ENCODE results near the gene CCDC91.
"Not testable (repeated sequence)": the region's sequence is repeated elsewhere in the genome, so short reads cannot be mapped to it uniquely, and the experiment has no call there.

Gene CCDC91

DNA sequence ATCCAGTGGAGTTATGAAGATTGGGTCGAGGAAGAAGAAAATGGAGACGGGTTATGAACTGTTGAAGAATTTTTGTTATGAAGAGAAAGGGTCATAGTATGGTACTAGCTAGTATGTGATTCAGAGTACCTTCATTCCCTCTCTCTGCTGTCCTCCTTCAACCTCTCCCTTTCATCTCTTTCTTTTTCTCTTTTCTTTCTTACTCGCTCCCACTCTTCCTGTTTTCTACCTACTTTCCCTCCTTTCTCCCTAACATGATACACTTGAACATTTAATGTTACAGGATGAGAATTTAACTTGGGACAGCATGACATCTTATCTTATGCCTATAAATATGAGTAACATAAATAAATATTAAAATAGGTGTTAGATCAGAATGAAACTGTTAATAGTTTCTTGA, 112.9 kb downstream of the CCDC91 start:
- DNase-seq = no peak

DNA sequence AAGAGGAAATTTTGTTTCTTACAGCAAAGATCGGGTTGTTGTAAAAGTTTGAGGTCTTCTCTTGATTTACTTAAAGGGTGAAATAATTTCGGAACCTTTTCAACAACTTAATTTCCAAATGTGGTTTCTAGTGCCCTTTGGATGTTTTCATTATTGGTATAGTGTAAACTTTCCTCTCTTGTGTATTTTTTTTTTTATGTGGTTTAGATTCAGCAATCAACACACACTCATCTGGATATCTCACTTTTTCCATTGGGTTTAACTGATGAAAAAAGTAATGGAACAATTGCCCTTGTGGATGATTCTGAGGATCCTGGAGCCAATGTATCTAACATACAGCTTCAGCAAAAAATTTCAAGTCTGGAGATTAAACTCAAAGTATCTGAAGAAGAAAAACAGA, 116.3 kb downstream of the CCDC91 start:
- DNase-seq = no peak

DNA sequence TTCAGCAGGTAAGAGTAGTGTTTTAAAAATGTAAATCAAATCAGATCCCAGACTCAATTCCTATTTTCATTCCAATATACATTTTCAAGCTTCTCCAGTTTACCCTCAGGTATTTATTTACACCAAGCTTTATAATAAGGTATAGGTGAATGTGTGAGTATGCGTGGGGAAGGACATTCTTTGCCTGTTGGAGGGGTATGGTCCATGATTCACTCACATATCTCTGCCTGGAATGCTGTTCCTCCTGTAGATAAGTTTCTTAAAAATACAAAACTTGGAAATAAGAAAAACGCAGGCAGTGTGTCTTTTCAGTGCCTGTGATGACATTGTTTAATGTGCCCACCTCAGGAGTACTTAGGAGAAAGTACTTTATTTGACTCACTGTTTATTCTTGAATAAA, 118.6 kb downstream of the CCDC91 start:
- no peak for DNase-seq

DNA sequence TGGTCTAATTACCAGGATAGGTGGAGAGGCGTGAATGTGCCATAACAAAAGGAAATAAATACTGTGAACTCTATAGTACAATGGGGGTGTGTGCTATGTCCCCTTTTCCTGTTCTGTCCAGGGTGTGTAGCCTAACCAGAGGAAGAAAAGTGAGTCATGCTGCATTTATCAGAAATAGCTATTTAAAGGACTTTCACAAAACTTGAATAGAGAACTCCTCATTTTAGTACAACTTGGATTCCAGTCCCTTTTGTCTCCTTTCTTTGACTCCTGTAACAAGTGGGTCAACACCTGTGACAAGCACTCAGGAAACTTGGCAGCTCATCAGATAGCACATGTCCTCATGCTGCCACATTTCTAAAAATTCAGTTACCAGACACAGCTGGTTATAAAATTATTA, 123.4 kb downstream of the CCDC91 start:
- DNase-seq = no peak

DNA sequence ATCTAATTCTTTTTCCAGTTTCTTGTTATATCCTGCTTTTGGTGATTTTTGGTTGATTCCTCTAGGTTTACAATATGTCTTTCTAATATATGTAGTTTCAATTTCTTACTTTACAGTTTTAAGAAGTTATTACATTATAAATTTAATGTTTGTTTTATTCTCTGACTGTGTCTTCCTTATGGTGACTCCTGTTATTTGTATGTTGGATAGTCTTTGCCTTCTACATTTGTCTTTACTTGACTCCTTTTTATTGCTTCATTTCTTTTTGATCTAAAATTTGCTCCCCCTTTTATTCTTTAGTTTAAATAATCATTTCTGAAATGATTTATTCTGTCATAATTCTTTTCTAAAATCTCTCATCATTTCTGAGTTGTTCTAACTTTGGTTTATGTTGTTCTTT, 125.8 kb downstream of the CCDC91 start:
- no peak for DNase-seq

DNA sequence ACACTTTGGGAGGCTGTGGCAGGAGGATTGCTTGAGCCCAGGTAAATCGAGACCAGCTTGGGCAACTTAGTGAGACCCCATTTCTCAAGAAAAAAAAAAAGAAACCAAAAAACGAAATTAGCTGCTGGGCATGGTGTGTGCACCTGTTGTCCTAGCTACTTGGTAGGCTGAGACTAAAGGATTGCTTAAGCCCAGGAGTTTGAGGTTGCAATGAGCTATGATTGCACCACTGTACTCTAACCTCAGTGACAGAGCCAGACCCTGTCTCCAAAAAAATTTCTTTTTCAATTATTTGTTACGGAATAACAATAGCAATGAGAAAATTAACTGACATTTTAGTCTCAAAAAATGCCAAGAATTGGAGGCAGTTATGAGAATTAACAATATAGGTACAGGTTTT, 128.0 kb downstream of the CCDC91 start:
- no peak for DNase-seq

DNA sequence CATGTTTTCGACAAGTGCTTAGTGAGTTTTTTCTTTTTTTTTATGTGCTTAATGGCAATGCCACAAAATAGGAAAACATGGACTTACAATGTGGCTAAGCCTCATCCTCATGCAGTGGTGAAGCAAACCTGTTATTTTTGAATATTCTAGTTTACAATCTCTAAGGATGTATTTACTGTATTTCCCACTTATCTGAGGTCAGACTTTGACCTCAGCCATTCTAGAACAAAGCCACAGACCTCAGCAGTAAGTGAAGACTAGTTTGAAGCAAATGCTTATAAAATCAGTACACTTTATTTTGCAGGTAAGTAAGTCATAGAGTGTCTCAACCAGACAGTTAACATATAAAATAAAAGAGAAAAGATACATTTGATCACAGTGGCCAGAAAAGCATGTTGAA, 130.1 kb downstream of the CCDC91 start:
- no peak for DNase-seq

DNA sequence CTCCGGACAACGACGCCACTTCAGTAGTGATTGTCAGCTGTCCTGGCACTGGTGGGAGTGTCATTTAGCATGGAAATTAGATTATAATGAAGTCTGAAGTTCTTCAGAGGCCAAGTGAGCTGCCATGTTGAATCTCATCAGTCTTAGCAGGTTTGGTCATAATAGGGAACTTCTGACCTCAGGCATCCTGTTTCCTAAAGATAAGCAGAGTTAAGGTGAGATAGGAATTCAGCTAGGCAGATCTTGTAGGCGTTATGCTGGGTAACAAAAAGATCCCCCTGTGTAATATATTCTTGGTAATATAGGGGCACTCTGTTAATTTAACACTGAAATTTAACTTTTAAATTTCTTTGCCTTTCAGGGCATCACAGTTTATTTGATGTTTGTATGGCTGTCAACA, 137.5 kb downstream of the CCDC91 start:
- no peak for DNase-seq

DNA sequence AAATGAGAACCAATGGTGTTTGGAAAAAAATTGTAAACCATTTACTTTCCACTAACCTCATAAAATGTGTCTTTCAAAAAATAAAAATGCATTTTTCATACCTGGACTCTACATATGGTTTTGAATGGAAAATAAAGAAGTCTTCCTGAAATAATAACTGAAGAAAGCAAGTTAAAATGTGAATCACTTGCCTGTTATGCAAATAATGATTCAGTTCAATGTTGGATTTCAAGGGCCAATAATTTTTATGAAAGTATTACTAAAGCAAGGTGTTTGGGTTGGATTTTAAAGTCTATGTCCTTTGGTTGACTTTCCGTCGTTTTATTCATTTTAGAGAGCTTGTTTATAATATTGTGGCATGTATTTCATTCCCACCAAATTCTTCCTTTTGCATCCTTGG, 138.7 kb downstream of the CCDC91 start:
- DNase-seq = no peak

DNA sequence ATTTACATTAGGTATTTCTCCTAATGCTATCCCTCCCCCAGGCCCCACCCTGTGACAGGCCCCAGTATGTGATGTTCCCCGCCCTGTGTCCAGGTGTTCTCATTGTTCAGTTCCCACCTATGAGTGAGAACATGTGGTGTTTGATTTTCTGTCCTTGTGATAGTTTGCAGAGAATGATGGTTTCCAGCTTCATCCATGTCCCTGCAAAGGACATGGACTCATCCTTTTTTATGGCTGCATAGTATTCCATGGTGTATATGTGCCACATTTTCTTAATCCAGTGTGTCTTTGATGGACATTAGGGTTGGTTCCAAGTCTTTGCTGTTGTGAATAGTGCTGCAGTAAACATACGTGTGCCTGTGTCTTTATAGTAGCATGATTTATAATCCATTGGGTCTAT, 139.5 kb downstream of the CCDC91 start:
- DNase-seq = not testable (repeated sequence)

DNA sequence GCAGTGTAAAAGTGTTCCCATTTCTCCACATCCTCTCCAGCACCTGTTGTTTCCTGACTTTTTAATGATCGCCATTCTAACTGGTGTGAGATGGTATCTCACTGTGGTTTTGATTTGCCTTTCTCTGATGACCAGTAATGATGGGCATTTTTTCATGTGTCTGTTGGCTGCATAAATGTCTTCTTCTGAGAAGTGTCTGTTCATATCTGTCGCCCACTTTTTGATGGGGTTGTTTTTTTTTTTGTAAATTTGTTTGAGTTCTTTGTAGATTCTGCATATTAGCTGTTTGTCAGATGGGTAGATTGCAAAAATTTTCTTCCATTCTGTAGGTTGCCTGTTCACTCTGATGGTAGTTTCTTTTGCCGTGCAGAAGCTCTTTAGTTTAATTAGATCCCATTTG, 140.0 kb downstream of the CCDC91 start:
- DNase-seq = not testable (repeated sequence)

DNA sequence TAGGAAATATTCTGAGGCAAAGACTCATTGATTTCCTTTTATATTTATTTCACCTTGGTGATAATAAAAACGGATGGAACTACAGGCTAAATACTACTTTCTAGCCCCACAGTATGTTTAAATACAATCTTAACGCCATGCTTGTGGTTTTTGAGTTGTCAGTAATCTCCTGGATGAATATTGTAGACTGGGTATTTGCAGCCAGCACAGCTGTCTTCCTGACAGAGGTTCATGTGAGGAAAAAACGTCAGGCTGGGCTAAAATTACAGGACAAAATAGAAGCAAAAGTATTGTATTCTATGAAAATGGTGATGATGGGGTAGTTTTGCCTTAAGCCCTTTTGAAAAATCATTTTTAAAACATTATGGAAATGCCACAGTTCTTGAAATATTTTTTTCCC, 140.9 kb downstream of the CCDC91 start:
- DNase-seq = no peak

DNA sequence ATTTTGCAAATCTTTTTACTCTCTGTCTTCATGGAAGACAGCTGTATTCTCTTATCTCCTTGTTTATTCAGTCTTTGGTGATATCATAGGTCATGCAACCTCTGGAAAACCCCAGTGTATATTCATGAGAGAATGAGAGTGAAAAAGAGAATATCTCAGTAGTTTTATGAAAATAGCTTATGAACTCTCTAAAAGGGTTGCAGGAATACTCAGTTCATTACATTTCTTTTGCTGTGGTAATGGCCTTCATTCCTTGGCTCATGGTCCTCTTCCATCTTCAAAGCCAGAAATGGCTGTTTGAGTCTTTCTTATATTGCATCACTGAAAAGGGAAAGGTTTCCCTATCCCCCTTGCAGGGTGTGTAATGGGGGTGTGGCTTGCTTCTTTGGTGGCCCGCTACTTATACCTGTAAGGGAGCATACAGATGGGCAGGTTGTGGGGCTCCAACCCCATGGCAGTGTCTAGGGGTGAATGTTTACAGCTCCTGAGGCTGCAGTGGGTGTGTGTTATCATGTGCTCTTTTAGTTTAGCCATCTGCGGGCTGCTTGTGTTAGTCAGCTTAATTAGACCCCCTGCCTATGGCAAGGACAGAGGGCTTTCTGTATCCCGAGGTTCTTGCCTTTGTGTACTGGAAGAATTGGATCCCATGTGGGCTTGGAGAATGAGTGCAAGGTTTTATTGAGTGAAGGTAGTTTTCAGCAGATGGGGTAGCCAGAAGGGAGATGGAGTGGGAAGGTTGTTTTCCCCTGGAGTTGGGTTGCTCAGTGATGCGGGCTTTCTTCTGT, 150.2 kb downstream of the CCDC91 start:
- DNase-seq = no peak

DNA sequence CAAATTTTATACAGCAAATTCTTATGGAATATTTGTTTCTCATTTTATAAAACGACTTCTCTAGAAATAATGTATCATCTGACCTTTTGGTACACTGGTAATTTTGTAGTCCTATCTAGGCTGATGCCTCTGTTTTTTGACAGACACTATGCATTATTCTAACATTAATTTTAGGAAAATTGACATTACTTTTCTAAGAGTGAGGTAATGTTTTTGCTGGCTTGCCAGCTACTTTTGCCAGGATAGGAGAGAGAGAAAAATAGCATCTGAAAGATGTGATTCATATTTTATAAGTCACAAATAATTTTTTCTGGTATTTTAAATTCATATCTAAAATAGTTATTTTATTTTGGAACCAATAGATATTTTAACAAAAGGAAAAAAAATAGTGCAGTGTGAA, 153.5 kb downstream of the CCDC91 start:
- DNase-seq = no peak

DNA sequence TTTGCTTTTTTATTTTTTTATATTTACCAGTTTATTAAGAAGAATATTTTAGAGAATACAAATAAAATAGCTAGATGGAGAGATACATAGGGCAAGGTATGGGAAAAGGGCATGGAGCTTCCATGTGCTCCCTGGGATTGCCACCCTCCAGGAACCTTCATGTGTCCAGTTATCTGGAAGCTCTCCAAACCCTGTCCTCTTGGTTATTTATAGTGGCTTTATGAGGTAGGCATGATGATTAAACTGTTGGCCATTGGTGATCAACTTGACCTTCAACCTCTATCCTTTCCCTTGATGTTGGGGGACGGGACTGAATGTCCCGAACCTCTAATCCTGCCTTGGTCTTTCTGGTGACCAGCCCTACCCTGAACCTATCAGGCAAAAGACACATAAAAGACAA, 156.3 kb downstream of the CCDC91 start:
- DNase-seq = no peak

DNA sequence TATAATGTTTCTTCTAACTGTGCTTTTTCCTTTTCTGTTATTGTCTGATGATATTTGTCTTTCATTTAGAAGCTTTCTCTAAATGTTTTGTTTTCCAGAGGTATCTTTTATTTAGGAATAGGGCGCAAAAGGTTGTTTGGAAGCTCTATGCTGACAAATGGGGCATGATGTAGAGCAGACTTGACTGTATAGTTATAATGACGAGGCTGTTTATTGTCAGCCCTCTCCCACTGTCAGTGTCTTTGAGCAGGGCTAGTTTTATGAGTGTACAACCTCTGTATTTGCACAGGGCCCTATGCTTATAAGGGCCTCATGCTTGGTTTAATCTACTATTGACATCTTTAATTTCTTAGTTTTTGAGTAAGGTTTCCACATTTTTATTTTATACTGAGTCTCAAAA, 158.9 kb downstream of the CCDC91 start:
- no peak for DNase-seq

DNA sequence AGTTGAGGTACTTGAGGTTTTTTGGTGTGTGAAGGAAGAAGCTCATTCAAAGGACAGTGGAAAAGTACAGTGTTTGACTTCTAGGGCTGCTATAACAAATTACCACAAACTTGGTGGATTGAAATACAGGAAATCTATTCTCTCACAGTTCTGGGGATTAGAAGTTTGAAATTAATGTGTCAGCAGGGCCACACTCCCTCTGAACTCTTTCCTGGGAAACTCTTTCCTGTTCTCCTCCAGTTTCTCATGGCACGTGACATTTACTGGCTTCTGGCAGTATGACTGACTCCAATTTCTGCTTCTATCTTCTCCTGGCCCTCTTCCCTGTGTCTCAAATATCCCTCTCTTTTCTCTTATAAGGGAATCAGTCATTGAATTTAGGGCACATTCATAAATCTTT, 160.2 kb downstream of the CCDC91 start:
- no peak for DNase-seq

DNA sequence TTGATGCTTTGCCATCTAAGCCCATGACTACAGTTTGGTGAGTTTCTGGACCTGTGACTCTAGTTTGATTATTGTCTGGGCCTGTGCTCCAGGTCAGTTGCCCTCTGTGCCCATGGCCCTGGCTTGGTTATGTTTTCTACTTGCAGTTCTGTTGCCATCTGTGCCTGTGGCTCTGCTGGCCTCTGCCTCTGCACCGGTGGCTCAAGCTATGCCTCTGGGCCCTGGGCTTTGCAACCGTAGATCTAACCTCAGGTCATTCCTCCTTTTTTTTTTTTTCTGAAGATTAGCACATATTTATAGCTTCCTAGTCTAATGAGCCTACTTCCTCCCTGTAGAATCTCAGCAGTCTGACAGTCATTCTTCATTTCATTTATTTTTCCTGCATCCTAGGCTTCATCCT, 161.2 kb downstream of the CCDC91 start:
- DNase-seq = no peak

DNA sequence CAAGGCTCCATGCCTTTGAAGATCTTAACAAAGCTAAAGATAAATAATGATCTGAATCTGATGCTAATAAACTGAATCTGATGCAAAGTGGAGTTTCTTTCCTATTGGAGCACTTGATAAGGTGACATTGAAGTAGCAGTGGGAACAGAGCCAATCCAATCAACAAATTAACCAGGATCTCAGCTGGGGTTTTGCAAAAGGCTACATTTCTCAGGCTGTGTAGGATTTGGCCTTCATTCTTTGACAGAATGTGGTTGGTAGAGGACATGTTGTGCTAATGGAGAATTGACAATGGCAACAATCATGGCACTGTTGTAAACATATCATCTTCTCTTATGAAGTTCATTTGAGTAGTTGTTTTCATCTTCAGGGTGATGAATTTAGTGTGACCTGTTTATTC, 164.9 kb downstream of the CCDC91 start:
- no peak for DNase-seq

DNA sequence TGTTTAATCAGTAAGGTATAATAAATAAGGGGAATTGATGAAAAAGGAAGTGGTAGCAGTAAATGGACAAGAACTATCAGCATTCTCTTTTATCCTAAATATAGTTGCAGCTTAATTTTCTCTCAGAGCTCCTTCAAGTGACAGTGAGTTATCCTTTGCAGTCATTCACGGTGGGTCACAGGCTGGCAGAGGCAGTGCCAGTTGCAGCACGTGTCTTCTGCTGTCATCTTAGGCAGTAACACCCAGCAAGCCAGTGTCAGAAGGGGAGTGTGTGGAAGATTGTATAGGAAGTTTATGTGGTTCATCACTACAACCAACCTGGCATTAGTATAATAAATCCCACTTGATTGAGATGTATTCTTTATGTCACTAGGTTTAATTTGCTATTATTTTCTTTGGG, 170.0 kb downstream of the CCDC91 start:
- DNase-seq = no peak

DNA sequence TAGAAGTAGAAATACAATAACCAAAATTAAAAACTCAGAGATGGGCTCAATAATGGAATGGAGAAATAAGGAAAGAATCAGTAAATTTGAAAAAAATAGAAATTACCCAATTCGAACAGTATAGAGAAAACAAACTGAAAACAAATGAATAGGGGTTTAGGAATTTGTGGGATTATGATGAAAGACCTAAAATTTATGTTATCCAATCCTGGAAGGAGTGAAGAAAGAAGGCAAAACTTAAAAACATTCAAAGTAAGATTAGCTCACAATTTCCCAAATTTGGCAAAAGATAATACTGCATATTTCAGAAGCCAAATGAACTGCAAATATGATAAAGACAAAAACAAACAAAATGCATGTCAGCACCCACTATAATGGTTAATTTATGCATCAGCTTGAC, 177.1 kb downstream of the CCDC91 start:
- no peak for DNase-seq

DNA sequence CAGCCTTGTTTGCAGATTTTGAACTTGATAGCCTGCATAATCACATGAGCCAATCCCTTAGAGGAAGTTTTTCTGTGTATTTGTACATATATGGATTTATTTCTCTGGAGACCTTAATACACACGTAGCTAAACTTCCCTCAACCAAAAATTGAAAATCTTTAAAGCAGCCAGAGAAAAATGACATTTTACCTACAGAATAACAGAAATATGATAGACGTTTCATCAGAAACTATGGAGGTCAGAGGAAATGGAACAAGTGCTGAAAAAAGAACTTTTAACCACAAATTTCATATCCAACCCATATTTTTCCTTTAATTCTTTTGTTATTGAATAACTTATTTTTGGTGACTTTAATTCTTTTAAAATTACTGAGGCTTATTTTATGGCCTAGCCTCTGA, 177.7 kb downstream of the CCDC91 start:
- DNase-seq = no peak

DNA sequence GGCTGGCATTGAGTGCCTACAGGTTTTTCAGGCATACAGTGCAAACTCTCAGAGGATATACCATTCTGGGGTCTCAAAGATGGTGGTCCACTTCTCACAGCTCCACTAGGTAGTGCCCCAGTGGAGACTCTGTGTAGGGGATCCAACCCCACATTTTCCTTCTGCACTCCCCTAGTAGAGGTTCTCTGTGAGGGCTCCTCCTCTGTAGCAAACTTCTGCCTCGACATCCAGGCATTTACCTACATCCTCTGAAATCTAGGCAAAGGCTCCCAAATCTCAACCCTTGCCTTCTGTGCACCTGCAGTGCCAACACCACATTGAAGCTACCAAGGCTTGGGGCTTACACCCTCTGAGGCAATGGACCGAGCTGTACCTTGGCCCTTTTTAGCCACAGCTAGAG, 179.2 kb downstream of the CCDC91 start:
- no peak for DNase-seq

DNA sequence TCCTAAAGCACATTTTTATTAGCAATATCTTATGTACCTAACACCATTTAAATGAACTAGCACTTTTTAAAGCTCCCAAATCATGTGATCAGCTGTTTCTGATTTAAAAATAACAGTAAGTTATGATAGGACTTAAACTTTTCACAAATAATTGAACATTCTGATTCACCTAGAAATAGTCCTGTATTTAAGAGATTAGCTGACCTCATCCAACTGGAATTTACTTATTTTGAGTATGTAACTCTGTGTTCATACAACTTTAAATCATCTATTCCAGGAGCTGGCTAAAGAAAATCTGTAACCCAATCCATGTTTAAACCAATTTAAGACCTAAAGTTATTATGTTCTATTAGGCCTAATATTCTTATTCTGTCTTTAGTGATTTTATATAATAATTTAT, 184.3 kb downstream of the CCDC91 start:
- DNase-seq = no peak

DNA sequence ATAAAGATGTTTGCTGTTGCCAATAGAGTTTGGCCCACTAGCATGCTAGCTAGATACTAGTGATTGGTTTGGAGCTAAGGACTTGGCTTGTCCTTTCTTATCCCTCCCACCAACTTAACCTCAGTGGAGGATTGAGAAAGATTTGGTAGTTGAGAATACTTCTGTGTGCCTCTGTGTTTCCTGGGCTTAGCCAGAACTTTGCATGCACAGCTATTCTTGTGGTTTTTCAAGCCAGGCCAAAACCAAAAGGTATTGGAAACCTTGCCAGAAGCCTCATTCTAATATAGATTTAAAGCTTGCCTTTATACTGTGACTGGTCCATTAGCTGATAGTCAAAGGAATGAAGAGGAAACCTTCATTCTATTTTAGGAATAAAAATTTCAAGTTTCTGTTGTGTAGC, 188.5 kb downstream of the CCDC91 start:
- no peak for DNase-seq

DNA sequence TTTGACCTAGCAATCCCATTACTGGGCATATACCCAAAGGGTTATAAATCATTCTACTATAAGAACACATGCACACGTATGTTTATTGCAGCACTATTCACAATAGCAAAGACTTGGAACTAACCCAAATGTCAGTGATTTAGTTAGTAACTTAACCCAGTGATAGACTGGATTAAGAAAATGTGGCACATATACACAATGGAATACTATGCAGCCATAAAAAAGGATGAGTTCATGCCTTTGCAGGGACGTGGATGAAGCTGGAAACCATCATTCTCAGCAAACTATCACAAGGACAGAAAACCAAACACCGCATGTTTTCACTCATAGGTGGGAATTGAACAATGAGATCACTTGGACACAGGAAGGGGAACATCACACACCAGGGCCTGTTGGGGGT, 189.5 kb downstream of the CCDC91 start:
- DNase-seq = not testable (repeated sequence)
